Measurements from ENCODE around the gene RUNX2.

RUNX2 gene

DNA sequence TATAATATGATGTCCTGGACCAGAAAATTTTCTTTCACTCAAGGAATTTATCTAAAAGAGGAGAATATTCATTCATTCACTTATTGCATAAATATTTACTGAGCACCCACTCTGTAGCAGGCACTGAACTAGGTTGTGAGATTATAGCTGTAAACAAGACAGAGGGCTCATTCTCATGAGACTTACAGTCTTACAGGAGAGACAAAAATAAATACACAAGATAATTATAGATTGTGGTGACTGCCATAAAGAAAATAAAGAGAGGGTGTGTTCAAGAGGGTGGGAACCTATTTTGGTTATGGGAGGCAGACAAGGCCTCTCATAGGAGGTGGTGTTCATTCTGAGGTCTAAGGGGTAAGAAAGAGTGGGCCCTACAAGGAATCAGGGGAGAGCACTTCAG lies 159.5 kb downstream of the RUNX2 start:
- Histone ChIP-seq H3K9ac (ENCODE audit: low read length) (no peak overlapping the region), H3K27me3 (ENCODE audit: control insufficient read depth, insufficient read depth, low read length) (no peaks in the 10 kb centered on the region), H3K4me3 (ENCODE audit: low read length) (no peak overlapping the region), H3K36me3 (ENCODE audit: control insufficient read depth, insufficient read depth, low read length) (no peaks in the 10 kb centered on the region), H3K4me1 (ENCODE audit: control insufficient read depth, insufficient read depth, low read length) (no peaks in the 10 kb centered on the region), H3K9me3 (ENCODE audit: control insufficient read depth, low read length) (no peaks in the 10 kb centered on the region)

DNA sequence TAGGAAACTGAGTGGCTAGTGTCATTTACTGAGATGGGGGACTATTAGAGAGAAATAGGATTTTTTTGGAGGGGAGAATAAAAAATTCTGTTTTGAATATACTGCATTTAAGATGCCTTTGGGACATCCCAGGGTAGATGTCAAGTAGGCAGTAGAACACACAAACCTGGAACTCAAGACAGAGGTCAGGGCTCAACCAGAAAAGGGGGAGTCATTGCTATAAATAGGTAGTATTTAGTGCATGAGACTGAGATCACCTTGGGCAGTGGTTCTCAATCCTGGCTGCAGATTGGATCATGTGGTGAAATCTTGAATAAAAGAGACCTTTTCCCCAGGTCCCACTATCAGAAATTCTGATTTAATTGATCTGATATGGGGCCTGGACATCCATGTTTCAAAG lies 160.1 kb downstream of the RUNX2 start:
- no peaks in the 10 kb centered on the region for H3K9me3 ChIP-seq (ENCODE audit: control insufficient read depth, low read length)
- H3K27me3 ChIP-seq (ENCODE audit: control insufficient read depth, insufficient read depth, low read length), result no peaks in the 10 kb centered on the region
- no peaks in the 10 kb centered on the region for H3K36me3 ChIP-seq (ENCODE audit: control insufficient read depth, insufficient read depth, low read length)
- no peak overlapping the region for H3K4me3 ChIP-seq (ENCODE audit: low read length)
- no peaks in the 10 kb centered on the region for H3K4me1 ChIP-seq (ENCODE audit: control insufficient read depth, insufficient read depth, low read length)
- H3K9ac ChIP-seq (ENCODE audit: low read length), result no peak overlapping the region

- H3K4me3 ChIP-seq (ENCODE audit: low read length), result no peak overlapping the region
- no peaks in the 10 kb centered on the region for H3K9me3 ChIP-seq (ENCODE audit: control insufficient read depth, low read length)
- no peaks in the 10 kb centered on the region for H3K36me3 ChIP-seq (ENCODE audit: control insufficient read depth, insufficient read depth, low read length)
- H3K27me3 ChIP-seq (ENCODE audit: control insufficient read depth, insufficient read depth, low read length), result no peaks in the 10 kb centered on the region
- no peaks in the 10 kb centered on the region for H3K4me1 ChIP-seq (ENCODE audit: control insufficient read depth, insufficient read depth, low read length)
- no peak overlapping the region for H3K9ac ChIP-seq (ENCODE audit: low read length)
Measured at GRCh38 chr6:45488889-45489288, 160.8 kb downstream of the RUNX2 start.

DNA sequence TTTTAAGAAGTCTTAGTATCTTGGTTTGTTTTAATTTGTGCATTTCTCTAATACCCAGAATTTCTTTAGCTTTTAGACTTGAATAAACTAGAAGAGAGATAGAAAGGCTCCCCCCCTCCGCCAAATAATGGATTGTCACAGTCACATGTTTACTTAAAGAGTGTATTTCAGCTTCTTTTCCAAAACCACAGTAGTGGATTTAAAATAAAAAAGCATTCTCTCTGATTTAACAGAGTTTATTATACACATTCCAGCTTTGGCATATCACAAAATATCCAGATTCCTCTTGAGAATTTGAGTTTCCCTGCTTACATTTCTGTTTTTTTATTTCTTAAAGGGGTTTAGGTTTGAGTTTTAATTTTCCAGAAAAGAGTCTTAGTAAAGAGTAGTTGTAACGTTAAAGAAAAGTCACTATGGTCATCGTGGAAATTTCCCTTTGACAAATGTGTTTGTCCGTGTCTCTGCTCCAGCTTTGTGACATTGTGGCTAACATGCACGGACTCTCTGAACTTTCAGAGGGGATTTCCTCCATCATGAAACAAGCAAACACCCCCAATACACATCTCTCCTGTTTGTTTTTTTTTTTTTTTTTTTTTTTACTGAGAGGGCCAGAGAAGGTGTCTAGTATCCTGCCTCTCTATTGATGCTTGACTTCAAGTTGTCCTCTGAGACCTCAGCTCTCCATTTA lies 163.1 kb downstream of the RUNX2 start:
- H3K4me1 ChIP-seq (ENCODE audit: control insufficient read depth, insufficient read depth, low read length), result no peaks in the 10 kb centered on the region
- no peaks in the 10 kb centered on the region for H3K9me3 ChIP-seq (ENCODE audit: control insufficient read depth, low read length)
- H3K9ac ChIP-seq (ENCODE audit: low read length), result no peak overlapping the region
- H3K36me3 ChIP-seq (ENCODE audit: control insufficient read depth, insufficient read depth, low read length), result no peaks in the 10 kb centered on the region
- H3K27me3 ChIP-seq (ENCODE audit: control insufficient read depth, insufficient read depth, low read length), result no peaks in the 10 kb centered on the region
- H3K4me3 ChIP-seq (ENCODE audit: low read length), result no peak overlapping the region

- Histone ChIP-seq H3K9me3 (ENCODE audit: control insufficient read depth, low read length) (no peaks in the 10 kb centered on the region), H3K4me3 (ENCODE audit: low read length) (no peak overlapping the region), H3K4me1 (ENCODE audit: control insufficient read depth, insufficient read depth, low read length) (no peaks in the 10 kb centered on the region), H3K9ac (ENCODE audit: low read length) (no peak overlapping the region), H3K27me3 (ENCODE audit: control insufficient read depth, insufficient read depth, low read length) (no peaks in the 10 kb centered on the region), H3K36me3 (ENCODE audit: control insufficient read depth, insufficient read depth, low read length) (no peaks in the 10 kb centered on the region)
Measured at GRCh38 chr6:45491874-45492273, 163.7 kb downstream of the RUNX2 start.

DNA sequence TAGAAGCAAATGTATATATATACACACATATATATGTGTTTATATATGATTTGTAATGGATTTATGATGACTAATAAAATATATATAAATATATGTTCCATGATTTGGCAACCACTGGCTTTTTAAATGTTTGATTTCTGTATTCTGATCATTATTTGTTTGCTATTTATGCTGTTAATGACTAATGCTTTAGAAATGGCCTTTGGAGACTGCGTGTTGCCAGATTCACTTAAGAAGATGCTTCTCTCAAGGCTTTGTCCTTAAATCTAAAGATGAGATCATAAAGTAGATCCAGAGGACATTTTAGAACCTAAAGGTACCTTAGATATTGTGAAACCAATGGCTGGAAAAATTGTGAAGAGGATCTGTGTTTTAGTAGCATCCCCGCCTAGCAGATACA lies 165.6 kb downstream of the RUNX2 start:
- Histone ChIP-seq H3K4me1 (ENCODE audit: control insufficient read depth, insufficient read depth, low read length) (peaks cover 10% of the 10 kb centered on the region), H3K9ac (ENCODE audit: low read length) (no peak overlapping the region), H3K36me3 (ENCODE audit: control insufficient read depth, insufficient read depth, low read length) (no peaks in the 10 kb centered on the region), H3K9me3 (ENCODE audit: control insufficient read depth, low read length) (no peaks in the 10 kb centered on the region), H3K4me3 (ENCODE audit: low read length) (no peak overlapping the region), H3K27me3 (ENCODE audit: control insufficient read depth, insufficient read depth, low read length) (no peaks in the 10 kb centered on the region)

DNA sequence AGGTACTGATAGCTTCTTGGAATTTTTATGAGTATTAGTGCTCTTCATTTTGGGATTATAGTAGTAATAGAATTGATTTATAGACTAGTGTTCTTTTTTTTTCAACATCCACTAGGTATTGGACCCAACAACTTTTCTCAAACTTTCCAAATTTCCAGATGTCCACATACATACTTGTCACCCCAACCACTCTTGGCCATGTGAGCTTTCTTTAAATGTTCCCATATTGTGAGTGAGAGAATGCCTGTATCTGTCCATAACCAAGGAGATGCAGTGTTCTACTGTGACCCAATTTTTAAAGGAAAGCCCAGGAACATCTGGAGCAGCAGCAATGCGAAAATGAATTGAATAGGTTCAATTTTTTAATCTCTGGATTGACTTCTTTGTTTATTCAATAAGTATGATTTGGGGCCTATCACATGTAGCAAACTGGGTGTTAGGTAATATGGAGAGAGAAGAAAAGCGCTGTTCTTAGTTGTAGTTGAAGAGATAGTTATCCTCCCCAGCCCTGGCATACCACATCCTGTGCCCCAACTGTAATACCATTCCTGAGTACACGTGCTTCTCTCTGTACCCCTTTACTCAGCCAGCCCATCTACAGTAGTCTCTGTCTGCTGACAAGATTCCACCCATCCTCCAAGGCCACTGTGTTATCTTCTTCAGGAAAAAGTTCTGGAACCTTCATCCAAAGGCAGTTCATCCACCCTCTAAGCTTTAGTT lies 166.4 kb downstream of the RUNX2 start:
- peaks cover 10% of the 10 kb centered on the region for H3K4me1 ChIP-seq (ENCODE audit: control insufficient read depth, insufficient read depth, low read length)
- no peak overlapping the region for H3K9ac ChIP-seq (ENCODE audit: low read length)
- H3K9me3 ChIP-seq (ENCODE audit: control insufficient read depth, low read length), result no peaks in the 10 kb centered on the region
- H3K27me3 ChIP-seq (ENCODE audit: control insufficient read depth, insufficient read depth, low read length), result no peaks in the 10 kb centered on the region
- no peak overlapping the region for H3K4me3 ChIP-seq (ENCODE audit: low read length)
- no peaks in the 10 kb centered on the region for H3K36me3 ChIP-seq (ENCODE audit: control insufficient read depth, insufficient read depth, low read length)

- H3K36me3 ChIP-seq (ENCODE audit: control insufficient read depth, insufficient read depth, low read length), result no peaks in the 10 kb centered on the region
Measured at GRCh38 chr6:45495429-45496084, 167.4 kb downstream of the RUNX2 start.

DNA sequence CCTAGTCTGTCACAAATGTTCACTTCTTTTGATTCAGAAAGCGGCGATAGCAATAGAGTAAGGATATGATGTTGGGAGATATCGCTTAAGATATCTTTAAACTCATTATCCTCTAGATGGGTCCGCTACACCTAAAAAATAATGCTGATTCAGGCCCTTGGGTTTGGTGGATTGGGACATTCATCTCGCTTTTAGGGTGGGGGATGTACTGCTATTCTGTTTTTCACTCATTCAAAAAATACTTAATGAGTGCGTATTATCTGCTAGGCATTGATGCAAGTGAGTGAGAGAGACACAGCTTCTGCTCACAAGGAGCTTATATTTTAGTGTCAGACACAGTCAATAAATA lies 167.9 kb downstream of the RUNX2 start:
- Histone ChIP-seq H3K27me3 (ENCODE audit: control insufficient read depth, insufficient read depth, low read length) (no peaks in the 10 kb centered on the region), H3K9ac (ENCODE audit: low read length) (no peak overlapping the region), H3K4me1 (ENCODE audit: control insufficient read depth, insufficient read depth, low read length) (peaks cover 10% of the 10 kb centered on the region), H3K9me3 (ENCODE audit: control insufficient read depth, low read length) (no peaks in the 10 kb centered on the region), H3K4me3 (ENCODE audit: low read length) (no peak overlapping the region), H3K36me3 (ENCODE audit: control insufficient read depth, insufficient read depth, low read length) (no peaks in the 10 kb centered on the region)

More at GRCh38 chr6:45495429-45496084, 167.4 kb downstream of the RUNX2 start:
- Histone ChIP-seq H3K27me3 (ENCODE audit: control insufficient read depth, insufficient read depth, low read length) (no peaks in the 10 kb centered on the region), H3K9ac (ENCODE audit: low read length) (no peak overlapping the region), H3K4me3 (ENCODE audit: low read length) (no peak overlapping the region), H3K4me1 (ENCODE audit: control insufficient read depth, insufficient read depth, low read length) (peaks cover 10% of the 10 kb centered on the region), H3K9me3 (ENCODE audit: control insufficient read depth, low read length) (no peaks in the 10 kb centered on the region)

DNA sequence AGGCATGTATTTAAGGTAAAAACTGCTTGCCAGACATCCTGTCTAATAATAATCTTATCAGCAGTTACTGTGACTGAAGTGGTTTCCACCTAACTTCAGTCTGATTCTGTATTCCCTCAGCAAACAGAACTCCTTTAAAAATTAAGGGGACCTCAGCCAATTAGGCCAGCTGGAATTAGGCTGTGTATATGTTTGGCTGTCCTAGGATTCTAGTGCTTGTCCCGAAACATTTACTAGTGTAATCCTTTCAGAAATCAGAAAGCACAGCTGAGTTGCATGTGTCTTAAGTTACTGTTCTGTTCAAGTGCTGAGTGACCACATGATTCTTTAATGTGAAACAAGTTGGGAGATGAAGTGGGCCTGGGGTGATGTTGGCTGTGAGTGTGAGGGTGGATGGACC lies 170.5 kb downstream of the RUNX2 start:
- Histone ChIP-seq H3K9ac (ENCODE audit: low read length) (no peak overlapping the region), H3K27me3 (ENCODE audit: control insufficient read depth, insufficient read depth, low read length) (no peaks in the 10 kb centered on the region), H3K36me3 (ENCODE audit: control insufficient read depth, insufficient read depth, low read length) (no peaks in the 10 kb centered on the region), H3K4me3 (ENCODE audit: low read length) (no peak overlapping the region), H3K4me1 (ENCODE audit: control insufficient read depth, insufficient read depth, low read length) (peaks cover 10% of the 10 kb centered on the region), H3K9me3 (ENCODE audit: control insufficient read depth, low read length) (no peaks in the 10 kb centered on the region)

DNA sequence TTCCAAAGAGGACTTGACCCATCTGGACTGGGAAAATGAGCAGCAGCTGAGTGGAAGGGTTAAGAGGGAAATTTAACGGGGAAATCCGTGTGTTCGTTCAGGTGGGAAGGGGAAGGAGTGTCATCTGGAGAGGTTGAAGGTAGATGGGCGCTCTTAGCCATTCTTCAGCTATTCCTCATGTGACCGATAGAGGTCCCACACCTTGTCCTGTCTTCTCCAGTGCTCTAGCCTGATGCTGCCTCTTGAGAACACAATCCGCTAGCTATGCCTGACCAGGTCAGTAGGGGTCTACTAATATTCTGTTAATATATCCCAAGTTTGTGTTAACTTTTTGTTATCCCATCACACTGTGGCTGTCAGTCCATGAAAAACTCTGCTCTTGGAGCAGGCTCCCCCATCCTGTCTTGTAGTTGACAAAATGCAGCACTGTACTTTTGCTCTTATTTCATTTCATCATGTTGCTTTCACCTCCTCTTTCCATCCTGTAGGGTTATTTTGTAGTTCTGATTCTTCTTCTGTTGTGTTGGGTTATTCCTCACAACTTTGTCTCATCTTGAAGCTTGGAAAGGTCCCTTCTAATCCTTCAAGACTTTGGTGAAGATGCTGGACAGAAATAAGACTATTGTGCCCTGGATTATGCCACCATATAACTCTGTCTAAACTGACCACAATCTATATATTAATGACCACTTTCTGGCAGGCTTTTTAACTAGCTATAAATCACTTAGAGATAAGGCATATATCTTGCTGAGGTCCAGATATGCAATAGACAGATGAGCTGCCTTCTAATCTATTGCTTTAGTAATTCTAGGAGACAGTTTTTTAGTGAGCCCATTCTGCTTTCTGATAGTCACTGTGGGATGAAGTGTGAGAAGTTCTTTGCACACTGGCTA lies 173.0 kb downstream of the RUNX2 start:
- no peak overlapping the region for H3K4me3 ChIP-seq (ENCODE audit: low read length)
- H3K27me3 ChIP-seq (ENCODE audit: control insufficient read depth, insufficient read depth, low read length), result no peaks in the 10 kb centered on the region
- H3K36me3 ChIP-seq (ENCODE audit: control insufficient read depth, insufficient read depth, low read length), result no peaks in the 10 kb centered on the region
- no peaks in the 10 kb centered on the region for H3K9me3 ChIP-seq (ENCODE audit: control insufficient read depth, low read length)
- peaks cover 20% of the 10 kb centered on the region for H3K4me1 ChIP-seq (ENCODE audit: control insufficient read depth, insufficient read depth, low read length)
- no peak overlapping the region for H3K9ac ChIP-seq (ENCODE audit: low read length)

DNA sequence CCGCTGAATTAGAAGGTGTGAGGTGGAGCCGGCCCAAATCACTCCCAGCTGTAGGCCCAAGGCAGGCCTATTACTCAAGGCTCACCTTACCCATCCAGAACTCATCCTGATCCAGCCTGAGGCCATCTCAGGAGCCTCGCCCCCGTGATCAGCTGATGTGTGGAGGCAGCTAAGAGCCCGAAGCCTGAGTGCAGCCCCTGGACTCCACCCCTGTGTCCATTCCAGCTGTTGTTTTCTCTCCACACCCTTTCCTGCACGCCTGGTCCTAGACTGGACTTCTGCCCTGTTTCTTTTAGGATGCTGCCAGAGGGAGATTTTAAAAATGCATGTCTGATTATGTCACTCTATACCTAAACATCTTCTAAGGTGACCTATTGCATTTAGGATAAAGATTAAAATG lies 174.3 kb downstream of the RUNX2 start:
- H3K36me3 ChIP-seq (ENCODE audit: control insufficient read depth, insufficient read depth, low read length), result no peaks in the 10 kb centered on the region
- H3K4me3 ChIP-seq (ENCODE audit: low read length), result no peak overlapping the region
- peaks cover 20% of the 10 kb centered on the region for H3K4me1 ChIP-seq (ENCODE audit: control insufficient read depth, insufficient read depth, low read length)
- H3K27me3 ChIP-seq (ENCODE audit: control insufficient read depth, insufficient read depth, low read length), result no peaks in the 10 kb centered on the region
- no peak overlapping the region for H3K9ac ChIP-seq (ENCODE audit: low read length)
- H3K9me3 ChIP-seq (ENCODE audit: control insufficient read depth, low read length), result no peaks in the 10 kb centered on the region

Measured in mucosa of stomach (tissue), 1 donor.